GM23248 (cell line): Measurements from ENCODE around the gene ERBB4.

Experiments
- EZH2 ChIP-seq: fragments of 200-600 bp; sonication (generic); IDR thresholded peaks from 2 replicates; pipeline ENCODE4 v1.6.1; 2018; ENCODE audit warnings: antibody characterized with exemption, mild to moderate bottlenecking; ENCODE audit not compliant: insufficient read depth, poor library complexity, severe bottlenecking
- EZH2phosphoT487 ChIP-seq: fragments of 200-600 bp; sonication (generic); IDR thresholded peaks from 2 replicates; pipeline ENCODE4 v1.6.1; 2018; ENCODE audit warnings: antibody characterized with exemption, moderate library complexity, mild to moderate bottlenecking, low read depth; ENCODE audit not compliant: insufficient read depth

GRCh38 chr2:212416086-212416485 lies 122.5 kb downstream of the ERBB4 start:
- TF ChIP-seq EZH2, result no peak
- TF ChIP-seq EZH2phosphoT487, result no peak
